ENCODE results near the gene PRTG. TPM values are rescaled to one million over a fixed set of nuclear protein-coding genes. Genes with fewer than 3 reads are reported as not detected.

Gene PRTG
- polyA plus RNA-seq, 1 of the 3 experiments (the other 2 are of a cell fraction), result 3.0 TPM

DNA sequence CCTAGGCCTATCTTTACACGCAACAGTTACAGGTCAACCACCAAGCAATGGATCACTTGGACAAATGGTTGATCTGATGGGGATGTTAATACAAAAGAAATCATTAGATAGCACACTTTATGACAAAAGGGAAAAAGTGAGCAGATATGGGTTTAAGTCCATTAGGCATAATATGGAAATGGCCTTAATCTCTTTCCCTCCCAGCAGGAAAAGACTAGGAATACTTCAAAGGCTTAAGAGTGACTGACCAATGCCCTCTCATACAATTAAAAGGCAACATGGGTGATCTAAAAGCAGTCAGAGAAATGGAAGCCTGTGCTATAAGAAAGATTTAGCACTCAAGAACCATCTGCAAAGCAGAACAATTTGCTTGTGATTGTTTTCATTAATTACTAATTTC is 3.3 kb downstream of the PRTG start (continued):
- TF ChIP-seq, protein P1, sequence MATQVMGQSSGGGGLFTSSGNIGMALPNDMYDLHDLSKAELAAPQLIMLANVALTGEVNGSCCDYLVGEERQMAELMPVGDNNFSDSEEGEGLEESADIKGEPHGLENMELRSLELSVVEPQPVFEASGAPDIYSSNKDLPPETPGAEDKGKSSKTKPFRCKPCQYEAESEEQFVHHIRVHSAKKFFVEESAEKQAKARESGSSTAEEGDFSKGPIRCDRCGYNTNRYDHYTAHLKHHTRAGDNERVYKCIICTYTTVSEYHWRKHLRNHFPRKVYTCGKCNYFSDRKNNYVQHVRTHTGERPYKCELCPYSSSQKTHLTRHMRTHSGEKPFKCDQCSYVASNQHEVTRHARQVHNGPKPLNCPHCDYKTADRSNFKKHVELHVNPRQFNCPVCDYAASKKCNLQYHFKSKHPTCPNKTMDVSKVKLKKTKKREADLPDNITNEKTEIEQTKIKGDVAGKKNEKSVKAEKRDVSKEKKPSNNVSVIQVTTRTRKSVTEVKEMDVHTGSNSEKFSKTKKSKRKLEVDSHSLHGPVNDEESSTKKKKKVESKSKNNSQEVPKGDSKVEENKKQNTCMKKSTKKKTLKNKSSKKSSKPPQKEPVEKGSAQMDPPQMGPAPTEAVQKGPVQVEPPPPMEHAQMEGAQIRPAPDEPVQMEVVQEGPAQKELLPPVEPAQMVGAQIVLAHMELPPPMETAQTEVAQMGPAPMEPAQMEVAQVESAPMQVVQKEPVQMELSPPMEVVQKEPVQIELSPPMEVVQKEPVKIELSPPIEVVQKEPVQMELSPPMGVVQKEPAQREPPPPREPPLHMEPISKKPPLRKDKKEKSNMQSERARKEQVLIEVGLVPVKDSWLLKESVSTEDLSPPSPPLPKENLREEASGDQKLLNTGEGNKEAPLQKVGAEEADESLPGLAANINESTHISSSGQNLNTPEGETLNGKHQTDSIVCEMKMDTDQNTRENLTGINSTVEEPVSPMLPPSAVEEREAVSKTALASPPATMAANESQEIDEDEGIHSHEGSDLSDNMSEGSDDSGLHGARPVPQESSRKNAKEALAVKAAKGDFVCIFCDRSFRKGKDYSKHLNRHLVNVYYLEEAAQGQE (IDR thresholded peaks at IDR 0.05; ENCODE audit: low read depth, low read length), result no peak
- no peak for TF ChIP-seq CHD2 (IDR thresholded peaks at IDR 0.05; ENCODE audit: low read length, partially characterized antibody)

DNA sequence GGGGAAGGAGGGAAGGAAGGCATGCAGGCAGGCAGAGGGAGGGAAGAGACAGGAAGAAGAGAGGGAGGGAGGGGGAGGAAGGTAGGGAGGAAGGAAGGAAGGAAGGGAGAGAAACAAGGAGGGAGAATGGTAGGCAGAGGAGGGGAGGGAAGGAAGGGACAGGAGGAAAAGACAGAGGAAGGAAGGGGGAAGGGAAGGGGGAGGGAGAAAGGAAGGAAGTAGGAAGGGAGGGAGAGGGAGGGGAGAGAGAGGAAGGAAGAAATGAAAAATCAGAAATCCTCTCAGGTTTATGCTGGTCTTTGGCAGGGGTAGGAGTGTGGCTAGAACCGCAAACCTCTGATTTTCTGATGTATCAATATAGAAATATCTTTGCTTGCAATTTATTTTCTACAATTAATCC is 4.2 kb downstream of the PRTG start:
- no peaks in the 10 kb centered on the region for H3K9me2 ChIP-seq
- ChIA-PET POLR2A (no interaction called here), CTCF (interaction anchor here (1.0 kb wide), 1 partner anchor 61 kb away, joined by 3 read pairs; no protein-coding TSS in a partner anchor)
- H4K20me1 ChIP-seq (ENCODE audit: insufficient read depth), result no peaks in the 10 kb centered on the region
- no peak for TF ChIP-seq SIN3A (IDR thresholded peaks at IDR 0.05; ENCODE audit: borderline replicate concordance, low read depth, low read length)
- TF ChIP-seq, protein P2, sequence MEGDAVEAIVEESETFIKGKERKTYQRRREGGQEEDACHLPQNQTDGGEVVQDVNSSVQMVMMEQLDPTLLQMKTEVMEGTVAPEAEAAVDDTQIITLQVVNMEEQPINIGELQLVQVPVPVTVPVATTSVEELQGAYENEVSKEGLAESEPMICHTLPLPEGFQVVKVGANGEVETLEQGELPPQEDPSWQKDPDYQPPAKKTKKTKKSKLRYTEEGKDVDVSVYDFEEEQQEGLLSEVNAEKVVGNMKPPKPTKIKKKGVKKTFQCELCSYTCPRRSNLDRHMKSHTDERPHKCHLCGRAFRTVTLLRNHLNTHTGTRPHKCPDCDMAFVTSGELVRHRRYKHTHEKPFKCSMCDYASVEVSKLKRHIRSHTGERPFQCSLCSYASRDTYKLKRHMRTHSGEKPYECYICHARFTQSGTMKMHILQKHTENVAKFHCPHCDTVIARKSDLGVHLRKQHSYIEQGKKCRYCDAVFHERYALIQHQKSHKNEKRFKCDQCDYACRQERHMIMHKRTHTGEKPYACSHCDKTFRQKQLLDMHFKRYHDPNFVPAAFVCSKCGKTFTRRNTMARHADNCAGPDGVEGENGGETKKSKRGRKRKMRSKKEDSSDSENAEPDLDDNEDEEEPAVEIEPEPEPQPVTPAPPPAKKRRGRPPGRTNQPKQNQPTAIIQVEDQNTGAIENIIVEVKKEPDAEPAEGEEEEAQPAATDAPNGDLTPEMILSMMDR (IDR thresholded peaks at IDR 0.05), result no peak
- no peak for TF ChIP-seq RAD21 (IDR thresholded peaks at IDR 0.05; ENCODE audit: low read length)
- no peak for TF ChIP-seq RFX5 (IDR thresholded peaks at IDR 0.05; ENCODE audit: low read length)
- no peak for TF ChIP-seq MEF2A (IDR thresholded peaks at IDR 0.05; ENCODE audit: borderline replicate concordance, low read depth)
- TF ChIP-seq RCOR1 (IDR thresholded peaks at IDR 0.05; ENCODE audit: low read length), result no peak
- no peak for TF ChIP-seq GABPA (IDR thresholded peaks at IDR 0.05; ENCODE audit: low read depth)
- TF ChIP-seq FOSL2 (IDR thresholded peaks at IDR 0.05; ENCODE audit: borderline replicate concordance, low read depth), result no peak
- no peak for TF ChIP-seq TAF1 (IDR thresholded peaks at IDR 0.05; ENCODE audit: borderline replicate concordance, low read depth, low read length)
- no peak for TF ChIP-seq EZH2phosphoT487 (IDR thresholded peaks at IDR 0.05; ENCODE audit: borderline replicate concordance, low read depth)
- no peak for TF ChIP-seq MXI1 (IDR thresholded peaks at IDR 0.05; ENCODE audit: low read depth, low read length)
- TF ChIP-seq POLR2AphosphoS5 (IDR thresholded peaks at IDR 0.05; ENCODE audit: low read depth, low read length), result no peak
- TF ChIP-seq TEAD4 (IDR thresholded peaks at IDR 0.05; ENCODE audit: borderline replicate concordance, insufficient read depth), result no peak
- no peak for TF ChIP-seq FOXJ3 (CRISPR knock-in tag; IDR thresholded peaks at IDR 0.05)
- TF ChIP-seq, protein P1 (IDR thresholded peaks at IDR 0.05; ENCODE audit: low read depth, low read length), result no peak
- TF ChIP-seq EP300 (IDR thresholded peaks at IDR 0.05; ENCODE audit: borderline replicate concordance in 1 of 2, low read depth in 1 of 2, low read length in 1 of 2), result no peak
- H3K4me1 ChIP-seq (ENCODE audit: control insufficient read depth in 1 of 2, insufficient read depth in 2 of 2, low read depth in 1 of 2, low read length in 1 of 2), result peaks cover 18 to 24% of the 10 kb centered on the region in 2 experiments
- no peak for DNase-seq
- no peak overlapping the region for H3K4me2 ChIP-seq
- peaks cover 36% of the 10 kb centered on the region for H3K79me2 ChIP-seq (ENCODE audit: insufficient read depth)
- H3F3A ChIP-seq (replicated peaks; ENCODE audit: insufficient read depth), result peaks cover 12% of the 10 kb centered on the region
- H3K9me3 ChIP-seq, result no peaks in the 10 kb centered on the region
- no peak overlapping the region for H3K9ac ChIP-seq
- H3K36me3 ChIP-seq (replicated peaks in 1 of 2; ENCODE audit: control insufficient read depth in 1 of 2, insufficient read depth in 2 of 2, low read length in 1 of 2), result peaks cover 3 to 5% of the 10 kb centered on the region in 2 experiments
- no peak overlapping the region for H2AFZ ChIP-seq (ENCODE audit: low read depth)
- WGBS (ENCODE audit: low lambda C conversion rate), result 52% methylated on average over 1 of the region's 1 CpG
- no peaks in the 10 kb centered on the region for H3K27me3 ChIP-seq (ENCODE audit: insufficient read depth)
- H3K4me3 ChIP-seq (ENCODE audit: low read depth in 2 of 2, low read length in 1 of 2), result no peak overlapping the region
- H3K27ac ChIP-seq (ENCODE audit: low read depth in 2 of 2, low read length in 1 of 2), result no peak overlapping the region

Data from SK-N-SH (cell line).